Right renal cortex interstitium (tissue), 3 donors: ENCODE data around the gene ACKR4. TPM values are rescaled to one million over a fixed set of nuclear protein-coding genes. Genes with fewer than 3 reads are reported as not detected.
"Not testable (repeated sequence)": the region's sequence is repeated elsewhere in the genome, so short reads cannot be mapped to it uniquely, and the experiment has no call there.

ENCODE experiments used
- DNase-seq, 3 donors: peaks; one replicate each; pipeline ENCODE4 v3.0.0-alpha.2; 2013; ENCODE audit warnings: low read depth in 3 of 3, low spot score in 2 of 3
- polyA plus RNA-seq, 3 donors: library from polyadenylated mRNA; unstranded; fragments of 120-200 nt; gene quantifications; one replicate each; pipeline ENCODE4 v1.2.1, GENCODE V29; 2013; ENCODE audit not compliant: insufficient read length in 3 of 3

The ACKR4 gene
- polyA plus RNA-seq = 1 to 10 TPM; 1.0 to 2.2 (median 1.7) TPM

DNA sequence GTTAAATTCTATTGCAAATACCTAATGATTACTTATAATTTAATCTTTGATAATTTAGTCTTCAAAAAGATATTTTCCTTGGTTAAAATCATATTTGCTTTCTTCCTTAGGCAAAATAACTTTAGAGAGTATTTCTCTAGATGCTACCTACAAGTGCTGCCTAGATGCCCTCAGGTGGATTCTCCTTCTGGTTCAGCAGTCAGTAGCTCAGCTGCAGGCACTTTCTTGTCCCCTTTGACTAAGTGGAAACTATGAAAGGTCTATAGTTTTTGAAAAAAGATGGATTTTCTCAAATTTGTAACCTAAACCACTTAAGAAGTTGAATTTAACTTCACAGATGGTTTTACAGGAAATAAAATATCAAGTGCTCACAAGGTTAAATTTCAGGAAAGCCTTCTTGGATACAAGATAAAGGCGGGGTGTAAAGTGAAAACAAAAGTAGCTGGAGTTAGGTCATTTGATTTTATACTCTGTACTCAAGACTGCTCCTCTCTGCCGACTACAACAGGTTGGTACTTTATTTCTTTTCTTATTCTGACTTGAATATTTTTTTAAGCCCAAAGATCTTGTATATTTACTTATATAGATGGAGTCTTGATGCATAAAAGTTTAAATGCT, at the start of gene ACKR4:
ACKR4 (plus strand) TSS at position 455 of the 618 bp plus-strand sequence. CDS start 3,128 bp downstream, outside the sequence.
- no peak for DNase-seq

DNA sequence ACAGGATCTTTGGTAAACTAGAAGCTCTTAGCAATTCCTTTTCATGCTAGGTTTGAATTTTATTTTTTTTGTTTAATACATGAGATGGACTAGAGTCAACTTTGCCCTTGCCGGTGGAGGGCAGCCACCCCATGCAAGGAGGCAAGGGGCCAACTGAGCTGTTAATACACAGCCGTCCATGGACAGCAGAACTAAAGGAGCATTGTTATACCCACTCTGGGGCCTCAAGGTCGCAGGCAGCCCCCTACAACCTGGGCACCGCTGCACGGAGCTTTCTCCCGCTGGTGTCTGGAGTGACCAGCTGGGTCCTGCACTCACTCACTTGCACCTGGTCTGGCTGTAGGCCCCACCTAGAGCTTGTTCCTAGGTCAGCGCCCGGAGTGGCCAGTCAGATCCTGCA, 47.9 kb upstream of the ACKR4 start:
- DNase-seq = no peak

GRCh38 chr3:132549890-132550578, 47.0 kb upstream of the ACKR4 start:
- DNase-seq = no peak

- DNase-seq = no peak
Measured at GRCh38 chr3:132550579-132551305, 46.3 kb upstream of the ACKR4 start.

DNA sequence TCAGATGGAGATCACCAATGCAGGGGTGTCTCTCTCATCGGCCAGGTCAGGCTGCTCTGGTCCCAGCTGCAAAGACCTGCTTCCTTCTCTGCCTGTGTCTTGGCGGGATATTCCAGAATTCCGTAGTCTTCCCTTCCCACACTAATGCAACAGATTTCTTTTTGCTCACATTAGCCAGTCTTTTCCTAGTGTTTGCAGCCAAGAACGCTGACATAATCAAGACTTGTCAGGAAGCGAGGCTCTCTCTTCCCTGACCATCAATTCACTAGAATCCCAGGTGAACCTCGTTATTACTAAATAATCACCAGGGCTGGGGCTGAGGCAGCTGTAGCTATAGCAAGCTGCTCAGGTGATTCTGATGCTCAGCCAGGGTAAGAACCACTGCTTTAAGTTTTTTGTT, 43.2 kb upstream of the ACKR4 start:
- DNase-seq = no peak

DNA sequence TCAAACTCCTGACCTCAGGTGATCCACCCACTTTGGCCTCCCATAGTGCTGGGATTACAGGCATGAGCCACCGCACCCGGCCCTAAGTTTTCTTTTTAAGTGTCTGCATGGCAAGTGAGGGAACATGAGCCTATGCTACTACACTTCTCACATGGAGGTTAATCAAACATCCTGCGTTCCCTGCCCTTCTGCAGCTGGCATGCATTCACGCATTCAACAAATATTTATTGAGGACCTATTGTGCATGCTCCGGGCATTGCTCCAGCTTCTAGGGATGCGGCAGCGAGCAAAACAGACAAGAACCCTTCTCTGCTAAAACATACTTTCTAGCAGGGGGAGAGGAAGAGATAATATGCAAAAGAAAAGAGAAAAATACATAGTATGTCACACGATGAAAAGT, 42.6 kb upstream of the ACKR4 start:
- DNase-seq = no peak

DNA sequence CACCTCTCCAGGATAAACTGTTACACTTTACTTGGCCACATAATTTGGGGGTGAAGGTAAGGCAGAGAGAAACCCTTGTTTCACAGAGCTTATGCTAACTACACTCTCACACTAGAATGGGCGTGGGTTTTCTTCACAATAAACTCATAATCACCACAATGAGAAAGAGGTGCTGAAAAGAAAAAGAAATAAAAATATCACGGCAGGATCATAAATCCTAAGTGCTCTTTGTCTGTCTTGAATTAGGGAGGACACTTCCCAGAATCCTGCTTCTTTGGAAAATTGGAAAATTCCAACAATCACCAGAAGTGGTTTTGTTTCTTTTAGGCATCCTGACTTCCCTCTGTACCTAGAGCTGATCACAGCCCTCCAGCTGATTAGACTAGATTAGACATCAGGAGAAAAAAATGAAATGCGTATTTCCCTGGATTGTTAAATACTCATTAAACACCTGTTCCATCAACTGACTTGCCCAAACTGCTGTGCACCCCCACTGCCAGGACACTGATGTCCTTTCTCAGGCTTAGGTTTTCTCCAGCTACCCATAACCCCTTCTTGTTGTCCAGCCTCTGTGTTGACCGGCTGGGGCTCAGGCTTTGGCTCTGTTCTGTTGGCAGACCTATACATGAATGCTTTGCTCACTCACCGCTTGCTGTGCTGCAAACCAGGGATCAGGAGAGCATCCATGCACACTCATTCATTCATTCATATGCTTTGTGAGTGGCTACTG, 41.6 kb upstream of the ACKR4 start:
- no peak for DNase-seq

- DNase-seq = not testable (repeated sequence)
Measured at GRCh38 chr3:132556036-132556386, 41.1 kb upstream of the ACKR4 start.

GRCh38 chr3:132556508-132557159, 40.4 kb upstream of the ACKR4 start:
- no peak for DNase-seq

GRCh38 chr3:132561003-132561402, 36.1 kb upstream of the ACKR4 start:
- DNase-seq = no peak

DNA sequence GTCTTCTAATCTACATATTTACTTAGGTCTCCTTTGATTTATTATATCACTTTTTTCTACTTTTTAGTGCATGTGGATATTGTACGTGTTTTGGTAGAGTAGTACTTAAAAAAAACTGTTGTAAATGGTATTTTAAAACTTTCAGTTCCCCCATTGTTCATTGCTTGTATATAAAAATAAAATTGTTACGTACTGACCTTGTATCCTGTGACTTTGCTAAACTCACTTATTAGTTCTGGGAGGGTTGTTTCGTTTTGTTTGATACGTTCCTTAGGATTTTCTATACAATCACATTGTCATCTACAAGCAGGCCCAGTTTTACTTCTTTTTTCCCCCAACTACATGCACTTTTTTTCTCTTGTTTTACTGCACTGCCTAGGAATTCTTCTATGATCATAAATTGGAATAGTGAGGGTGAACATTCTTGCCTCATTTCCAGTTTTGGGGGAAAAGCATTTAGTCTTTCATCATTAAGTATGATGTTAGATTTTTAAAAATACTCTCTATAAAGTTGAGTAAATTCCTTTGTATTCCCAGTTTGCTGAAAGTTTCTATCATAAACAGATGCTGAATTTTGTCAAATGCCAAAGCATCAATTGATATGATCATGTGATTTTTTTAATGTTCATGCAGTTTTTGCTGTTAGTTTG, 33.5 kb upstream of the ACKR4 start:
- DNase-seq = no peak

GRCh38 chr3:132564070-132564465, 33.0 kb upstream of the ACKR4 start:
- DNase-seq = no peak

DNA sequence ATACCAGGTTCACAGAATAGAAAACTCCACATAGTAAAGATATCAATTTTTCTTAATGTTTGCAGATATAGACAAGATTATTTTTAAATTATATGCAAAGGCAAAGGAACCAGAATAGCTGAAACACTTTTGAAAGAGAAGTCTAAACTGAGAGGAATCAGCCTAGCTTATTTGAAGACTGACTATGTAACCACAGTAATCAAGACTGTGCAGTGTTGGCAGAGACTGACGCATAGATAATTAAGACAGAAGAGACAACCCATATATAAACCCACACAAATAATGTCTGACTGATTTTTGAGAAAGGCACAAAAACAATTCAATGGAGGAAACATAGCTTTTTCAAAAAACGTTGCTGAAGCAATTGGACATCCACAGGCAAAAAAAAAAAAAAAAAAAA, 28.6 kb upstream of the ACKR4 start:
- no peak for DNase-seq

DNA sequence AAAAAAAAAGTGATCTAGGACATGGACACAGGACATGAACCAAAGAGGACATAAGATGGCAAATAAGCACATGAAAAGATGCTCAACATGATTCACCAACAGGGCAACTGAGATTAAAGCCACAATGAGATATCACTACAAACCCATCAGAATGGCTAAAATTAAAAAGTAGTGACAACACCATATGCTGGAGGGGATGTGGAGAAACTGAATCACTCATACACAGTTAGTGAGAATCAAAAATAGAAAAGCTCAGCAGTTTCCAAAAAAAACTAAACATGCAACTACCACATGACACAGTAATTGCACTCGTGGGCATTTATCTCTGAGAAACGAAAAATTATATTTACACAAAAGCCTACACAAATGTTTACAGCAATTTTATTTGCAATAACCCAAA, 27.9 kb upstream of the ACKR4 start:
- DNase-seq = no peak

GRCh38 chr3:132569580-132569979, 27.5 kb upstream of the ACKR4 start:
- no peak for DNase-seq

- DNase-seq = no peak
Measured at GRCh38 chr3:132570016-132570415, 27.1 kb upstream of the ACKR4 start.

GRCh38 chr3:132573797-132574211, 23.3 kb upstream of the ACKR4 start:
- DNase-seq = no peak

- DNase-seq = no peak
Measured at GRCh38 chr3:132587401-132587800, 9.7 kb upstream of the ACKR4 start.

- peak in 1 of 3 donors; percentile 10 for DNase-seq
Measured at GRCh38 chr3:132592216-132592615, 4.9 kb upstream of the ACKR4 start.

- DNase-seq = no peak
Measured at GRCh38 chr3:132593241-132593946, 3.7 kb upstream of the ACKR4 start.
